Neutrophil (primary cell): ENCODE data around the gene SCART1.

ENCODE experiments used
- H3K27ac ChIP-seq: fragments of 200-600 bp; sonication (generic); 2 replicates; pipeline ENCODE4 v1.5.1; 2016; ENCODE audit warnings: mild to moderate bottlenecking, moderate library complexity
- H3K27me3 ChIP-seq: fragments of 200-600 bp; sonication (generic); 2 replicates; pipeline ENCODE4 v1.6.0; 2016; ENCODE audit warnings: mild to moderate bottlenecking
- H3K36me3 ChIP-seq: fragments of 200-600 bp; sonication (generic); 2 replicates; pipeline ENCODE4 v1.5.1; 2017
- H3K4me1 ChIP-seq, 2 experiments: fragments of 200-600 bp in 1 of 2; sonication (generic) in 1 of 2; 1 replicate in 1 of 2; 2 replicates in 1 of 2; pipeline versions ENCODE4 v1.5.1 to v1.6.1; 2013 to 2016; ENCODE audit warnings: low read depth in 1 of 2, low read length in 1 of 2, mild to moderate bottlenecking in 1 of 2, moderate library complexity in 1 of 2; ENCODE audit not compliant: control insufficient read depth in 1 of 2, insufficient read depth in 1 of 2
- H3K4me3 ChIP-seq, 2 experiments: fragments of 200-600 bp in 1 of 2; sonication (generic) in 1 of 2; 1 replicate in 1 of 2; 2 replicates in 1 of 2; pipeline ENCODE4 v1.5.1; 2013 to 2016; ENCODE audit warnings: low read depth in 1 of 2, low read length in 1 of 2, mild to moderate bottlenecking in 1 of 2, moderate library complexity in 1 of 2
- H3K9me3 ChIP-seq: fragments of 200-600 bp; sonication (generic); 2 replicates; pipeline ENCODE4 v1.5.1; 2016
- TF ChIP-seq, protein P1 (sequence below): fragments of 200-600 bp; sonication (generic); IDR thresholded peaks from 2 replicates; pipeline ENCODE4 v1.5.1; 2016; ENCODE audit warnings: antibody characterized with exemption

SCART1 gene

DNA sequence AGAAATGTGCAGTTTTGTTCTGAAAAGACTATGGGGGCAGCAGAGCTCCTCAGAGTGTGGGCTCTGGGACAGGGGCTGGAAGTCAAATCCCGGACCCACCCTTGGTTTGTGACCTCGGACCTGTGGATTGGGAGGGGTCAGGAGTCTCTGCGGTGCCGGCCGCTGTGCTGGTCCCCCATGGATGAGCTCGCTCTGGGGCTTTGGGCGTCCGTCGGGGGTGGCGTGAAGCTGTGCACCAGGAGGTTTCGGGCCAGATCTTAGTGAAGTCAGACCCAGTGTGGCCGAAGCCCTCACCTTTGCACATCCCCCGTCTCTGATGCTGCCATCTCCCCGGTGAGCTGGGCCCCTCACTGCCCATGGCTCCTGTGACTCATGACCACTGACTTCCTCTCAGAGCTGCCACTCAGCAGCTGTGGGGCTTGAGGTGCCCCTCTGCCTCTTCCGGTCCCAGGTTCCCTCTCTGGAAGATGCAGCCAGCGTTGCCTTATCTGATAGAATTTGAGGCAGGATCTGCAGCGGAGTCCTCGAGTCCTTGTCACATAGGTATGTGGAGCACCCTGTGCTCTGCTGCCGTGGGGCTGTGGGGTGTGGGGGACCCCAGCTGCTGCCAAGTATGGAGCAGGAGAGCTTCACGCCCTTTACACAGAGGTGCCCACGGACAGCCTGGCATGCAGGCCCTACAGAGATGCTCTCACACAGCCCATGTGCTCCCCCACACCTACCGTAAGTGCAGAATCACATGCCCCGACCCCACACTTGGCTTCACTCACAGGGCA lies 11.4 kb upstream of the SCART1 start:
- peaks cover 5% of the 10 kb centered on the region for H3K27me3 ChIP-seq
- no peak overlapping the region for H3K27ac ChIP-seq
- H3K9me3 ChIP-seq, result peaks cover 18% of the 10 kb centered on the region
- peaks cover 0 to 4% of the 10 kb centered on the region in 2 experiments for H3K4me1 ChIP-seq
- H3K36me3 ChIP-seq, result no peaks in the 10 kb centered on the region
- H3K4me3 ChIP-seq, result no peak overlapping the region
- TF ChIP-seq, protein P1, sequence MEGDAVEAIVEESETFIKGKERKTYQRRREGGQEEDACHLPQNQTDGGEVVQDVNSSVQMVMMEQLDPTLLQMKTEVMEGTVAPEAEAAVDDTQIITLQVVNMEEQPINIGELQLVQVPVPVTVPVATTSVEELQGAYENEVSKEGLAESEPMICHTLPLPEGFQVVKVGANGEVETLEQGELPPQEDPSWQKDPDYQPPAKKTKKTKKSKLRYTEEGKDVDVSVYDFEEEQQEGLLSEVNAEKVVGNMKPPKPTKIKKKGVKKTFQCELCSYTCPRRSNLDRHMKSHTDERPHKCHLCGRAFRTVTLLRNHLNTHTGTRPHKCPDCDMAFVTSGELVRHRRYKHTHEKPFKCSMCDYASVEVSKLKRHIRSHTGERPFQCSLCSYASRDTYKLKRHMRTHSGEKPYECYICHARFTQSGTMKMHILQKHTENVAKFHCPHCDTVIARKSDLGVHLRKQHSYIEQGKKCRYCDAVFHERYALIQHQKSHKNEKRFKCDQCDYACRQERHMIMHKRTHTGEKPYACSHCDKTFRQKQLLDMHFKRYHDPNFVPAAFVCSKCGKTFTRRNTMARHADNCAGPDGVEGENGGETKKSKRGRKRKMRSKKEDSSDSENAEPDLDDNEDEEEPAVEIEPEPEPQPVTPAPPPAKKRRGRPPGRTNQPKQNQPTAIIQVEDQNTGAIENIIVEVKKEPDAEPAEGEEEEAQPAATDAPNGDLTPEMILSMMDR, result no peak

DNA sequence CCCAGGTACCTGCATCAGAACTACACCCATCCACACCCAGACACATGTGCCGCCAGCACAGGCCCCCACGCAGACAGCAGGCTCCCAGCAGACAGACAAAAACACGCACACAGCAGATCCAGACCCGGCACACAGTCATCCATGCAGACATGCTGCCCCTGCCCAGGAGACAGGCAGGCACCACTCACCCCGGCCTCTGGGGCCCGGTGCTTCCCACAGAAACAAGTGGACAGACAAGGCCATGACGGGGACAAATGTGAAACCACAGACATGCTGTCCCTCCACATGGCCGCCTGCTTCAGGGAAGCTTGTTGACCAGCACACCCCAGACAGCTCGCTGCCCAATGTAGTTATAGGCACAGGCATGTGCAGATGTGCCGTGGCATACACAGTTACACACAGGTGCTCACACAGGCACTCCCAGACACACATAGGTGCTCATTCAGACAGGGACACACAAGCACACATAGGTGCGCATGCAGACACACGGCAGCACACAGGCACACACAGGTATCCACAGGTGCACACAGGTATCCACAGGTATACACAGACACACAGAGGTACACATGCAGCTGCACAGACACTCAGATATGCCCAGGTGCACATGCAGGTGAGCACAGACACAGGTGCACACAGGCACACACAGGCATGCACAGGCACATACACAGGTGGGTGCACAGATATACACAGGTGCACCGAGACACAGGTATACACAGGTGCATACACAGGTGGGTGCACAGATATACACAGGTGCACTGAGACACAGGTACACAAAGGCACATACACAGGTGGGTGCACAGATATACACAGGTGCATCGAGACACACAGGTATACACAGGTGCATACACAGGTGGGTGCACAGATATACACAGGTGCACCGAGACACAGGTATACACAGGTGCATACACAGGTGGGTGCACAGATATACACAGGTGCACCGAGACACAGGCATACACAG lies 10.5 kb upstream of the SCART1 start:
- peaks cover 0 to 4% of the 10 kb centered on the region in 2 experiments for H3K4me1 ChIP-seq
- peaks cover 5% of the 10 kb centered on the region for H3K27me3 ChIP-seq
- TF ChIP-seq, protein P1, result no peak
- no peaks in the 10 kb centered on the region for H3K36me3 ChIP-seq
- peaks cover 24% of the 10 kb centered on the region for H3K9me3 ChIP-seq
- no peak overlapping the region for H3K4me3 ChIP-seq
- H3K27ac ChIP-seq, result no peak overlapping the region

DNA sequence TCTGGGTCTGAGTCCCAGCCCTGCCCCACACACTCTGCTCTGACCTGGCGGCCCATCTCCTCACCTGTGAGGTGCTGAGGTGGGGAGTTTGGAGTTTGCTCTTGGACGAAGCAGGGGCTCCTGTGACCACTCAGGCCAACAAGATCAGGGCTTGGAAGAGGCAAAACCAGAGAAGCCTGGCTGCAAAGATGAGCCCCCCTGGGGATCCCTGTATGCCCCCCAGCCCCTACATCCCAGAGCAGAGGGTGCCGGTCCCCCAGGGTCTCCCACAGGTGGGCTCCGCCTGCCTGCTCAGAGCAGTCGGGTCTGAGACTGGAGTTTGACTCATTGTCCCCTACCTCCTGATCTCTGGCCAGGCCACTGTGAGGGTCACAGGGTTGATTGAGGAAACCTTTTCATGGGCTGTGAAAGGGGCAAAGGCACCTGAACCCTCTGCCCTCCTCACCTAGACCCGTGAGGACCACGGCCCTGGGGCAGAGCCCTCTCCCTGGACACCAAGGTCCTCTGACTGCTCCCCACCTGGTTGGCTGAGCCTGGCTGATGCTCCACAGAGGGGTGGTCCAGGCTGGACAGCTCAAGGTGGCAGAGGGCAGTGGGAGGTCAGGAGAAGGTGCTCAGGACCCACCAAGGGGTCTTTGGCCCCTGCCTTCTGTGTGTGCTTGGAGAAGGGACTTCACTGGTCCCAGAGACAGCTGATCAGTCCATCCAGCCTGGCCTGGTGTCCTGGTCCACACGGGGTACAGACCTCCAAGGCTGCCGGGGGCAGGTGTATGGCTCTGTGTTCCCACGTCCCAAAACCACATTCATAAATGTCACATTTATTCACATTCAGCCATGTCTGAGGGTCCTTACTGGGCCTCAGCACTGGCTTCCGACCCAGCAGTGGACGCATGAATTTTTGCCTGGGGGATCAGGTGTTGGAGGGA lies 9.1 kb upstream of the SCART1 start:
- Histone ChIP-seq H3K9me3 (peaks cover 24% of the 10 kb centered on the region), H3K27ac (no peak overlapping the region), H3K4me3 (no peak overlapping the region), H3K4me1 (peaks cover 0 to 4% of the 10 kb centered on the region in 2 experiments), H3K36me3 (no peaks in the 10 kb centered on the region), H3K27me3 (peaks cover 5% of the 10 kb centered on the region)
- TF ChIP-seq, protein P1, result no peak

DNA sequence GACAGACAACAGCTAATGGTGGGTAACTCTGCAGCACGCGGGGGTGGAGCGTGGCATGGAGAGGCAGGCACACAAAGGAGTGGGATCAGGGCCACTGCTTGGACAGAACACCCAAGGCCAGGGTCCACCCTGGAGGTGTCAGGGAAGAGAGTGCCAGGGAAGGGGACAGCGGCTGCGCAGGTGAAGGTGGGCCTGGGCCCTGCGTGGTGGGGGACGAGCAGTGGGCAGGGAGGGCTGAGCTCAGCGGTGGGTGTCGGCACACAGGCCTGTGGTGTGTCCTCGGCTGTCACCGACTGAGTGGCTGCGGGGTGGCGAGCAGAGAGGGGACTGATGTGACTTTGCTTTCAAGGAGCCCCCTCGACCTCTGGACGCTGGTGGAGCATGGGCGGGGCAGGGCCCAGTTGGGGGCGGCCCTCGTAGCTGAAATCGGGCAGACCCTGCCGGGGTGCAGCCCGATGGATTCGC lies 8.4 kb upstream of the SCART1 start:
- TF ChIP-seq, protein P1, result no peak
- no peaks in the 10 kb centered on the region for H3K36me3 ChIP-seq
- H3K4me3 ChIP-seq, result no peak overlapping the region
- peaks cover 24% of the 10 kb centered on the region for H3K9me3 ChIP-seq
- H3K4me1 ChIP-seq, result peaks cover 0 to 4% of the 10 kb centered on the region in 2 experiments
- H3K27me3 ChIP-seq, result peaks cover 5% of the 10 kb centered on the region
- no peak overlapping the region for H3K27ac ChIP-seq
